ENCODE data around the gene TOLLIP. TPM values are rescaled to one million over a fixed set of nuclear protein-coding genes. Genes with fewer than 3 reads are reported as not detected.

Gene TOLLIP
- total RNA-seq, 2 experiments from 2014 or later = 36.7 to 37.5 TPM

DNA sequence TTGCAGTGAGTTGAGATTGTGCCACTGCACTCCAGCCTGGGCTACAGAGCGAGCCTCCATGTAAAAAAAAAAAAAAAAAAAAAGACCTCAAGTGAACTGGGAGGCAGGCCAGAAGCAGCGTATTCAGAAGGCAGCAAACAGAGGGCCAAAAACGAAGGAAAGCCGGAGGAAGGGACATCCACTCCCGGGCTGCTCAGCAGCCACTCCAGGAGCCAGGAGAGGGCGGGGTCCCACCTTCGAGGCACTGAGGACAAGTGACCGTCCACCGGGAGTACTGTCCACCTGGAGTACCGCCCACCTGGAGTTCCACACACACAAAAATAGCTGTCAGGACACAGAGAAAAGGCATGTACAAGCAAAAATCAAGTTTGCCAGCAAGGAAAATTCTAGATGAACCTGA, 5.5 kb downstream of the TOLLIP start:
- no peak for DNase-seq
- no peak overlapping the region for H3K27ac Mint-ChIP-seq
- peaks cover 17% of the 10 kb centered on the region for H3K4me1 Mint-ChIP-seq
- no peaks in the 10 kb centered on the region for H3K36me3 Mint-ChIP-seq
- no peaks in the 10 kb centered on the region for H3K27me3 Mint-ChIP-seq
- ATAC-seq (ENCODE audit: low read depth) = no peak
- POLR2A ChIA-PET = no interaction called here
- no peak overlapping the region for H3K4me3 Mint-ChIP-seq
- no peaks in the 10 kb centered on the region for H3K9me3 Mint-ChIP-seq

DNA sequence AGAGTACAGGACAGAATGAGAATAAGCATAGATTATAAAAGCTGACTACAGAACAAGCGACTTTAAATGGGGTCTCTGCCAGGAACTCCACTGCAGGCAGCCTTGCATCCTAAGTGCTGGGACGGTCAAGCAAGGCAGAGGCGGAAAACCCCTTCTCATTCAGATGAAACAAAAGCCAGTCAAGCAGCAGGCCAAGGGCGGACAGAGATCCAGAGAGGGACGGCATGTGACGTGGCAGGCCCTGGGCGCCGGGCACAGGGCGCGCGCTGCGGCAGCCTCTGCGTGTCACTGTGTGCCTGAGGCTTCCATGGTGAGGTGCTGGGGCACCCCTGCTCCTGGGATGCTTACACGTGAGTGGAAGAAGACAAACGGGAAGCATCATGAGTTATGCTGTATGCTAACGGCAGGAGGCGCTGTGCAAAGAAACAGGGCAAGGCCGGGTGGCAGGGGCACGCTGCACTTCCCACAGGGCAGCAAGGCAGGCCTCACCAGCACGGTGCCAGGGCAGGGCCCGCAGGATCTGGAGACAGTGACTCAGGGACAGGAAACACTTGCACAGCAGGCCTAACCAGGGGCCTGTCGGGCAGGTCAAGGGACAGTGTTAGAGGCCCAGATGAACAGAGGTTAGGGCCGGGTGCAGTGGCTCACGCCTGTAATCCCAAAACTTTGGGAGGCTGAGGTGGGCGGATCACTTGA, 6.2 kb downstream of the TOLLIP start:
- ATAC-seq (ENCODE audit: low read depth) (no peak), DNase-seq (no peak)
- Mint-ChIP-seq H3K27me3 (no peaks in the 10 kb centered on the region), H3K27ac (no peak overlapping the region), H3K4me3 (no peak overlapping the region), H3K36me3 (no peaks in the 10 kb centered on the region), H3K4me1 (peaks cover 15% of the 10 kb centered on the region), H3K9me3 (no peaks in the 10 kb centered on the region)
- POLR2A ChIA-PET = no interaction called here

DNA sequence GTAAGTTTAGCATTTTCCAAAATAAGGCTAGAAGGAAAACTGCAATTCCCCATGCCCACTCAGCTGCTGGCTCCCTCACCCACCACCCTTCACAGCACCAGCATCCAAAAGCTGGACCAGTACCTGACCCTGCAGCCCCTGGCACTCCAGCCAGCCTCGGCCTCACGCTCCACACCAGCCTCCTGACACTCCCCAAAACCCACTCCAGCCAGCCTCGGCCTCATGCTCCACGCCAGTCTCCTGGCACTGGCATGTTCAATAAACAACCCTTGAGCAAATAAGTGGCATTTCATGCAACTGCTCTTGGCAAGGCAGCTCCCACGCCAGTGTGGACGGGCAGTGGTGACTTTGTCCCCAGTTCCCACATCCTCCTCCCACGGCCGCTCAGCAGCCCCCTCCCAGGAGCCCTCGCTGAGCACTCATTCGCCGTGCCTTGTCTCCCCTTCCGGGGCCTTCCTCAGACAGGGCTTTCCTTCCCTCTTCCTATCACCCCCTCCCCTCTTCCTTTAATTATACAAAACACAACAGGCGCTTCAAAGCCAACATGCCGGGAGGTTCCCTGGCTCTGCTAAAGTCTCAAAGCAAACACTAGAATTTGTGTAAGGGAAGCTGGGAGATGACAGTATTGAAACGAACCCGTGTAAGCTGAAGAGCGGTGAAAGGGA, 6.8 kb downstream of the TOLLIP start:
- Mint-ChIP-seq H3K27me3 (no peaks in the 10 kb centered on the region), H3K4me1 (peaks cover 10% of the 10 kb centered on the region), H3K4me3 (no peak overlapping the region), H3K36me3 (no peaks in the 10 kb centered on the region), H3K9me3 (no peaks in the 10 kb centered on the region), H3K27ac (no peak overlapping the region)
- DNase-seq (no peak), ATAC-seq (ENCODE audit: low read depth) (no peak)
- POLR2A ChIA-PET = no interaction called here

DNA sequence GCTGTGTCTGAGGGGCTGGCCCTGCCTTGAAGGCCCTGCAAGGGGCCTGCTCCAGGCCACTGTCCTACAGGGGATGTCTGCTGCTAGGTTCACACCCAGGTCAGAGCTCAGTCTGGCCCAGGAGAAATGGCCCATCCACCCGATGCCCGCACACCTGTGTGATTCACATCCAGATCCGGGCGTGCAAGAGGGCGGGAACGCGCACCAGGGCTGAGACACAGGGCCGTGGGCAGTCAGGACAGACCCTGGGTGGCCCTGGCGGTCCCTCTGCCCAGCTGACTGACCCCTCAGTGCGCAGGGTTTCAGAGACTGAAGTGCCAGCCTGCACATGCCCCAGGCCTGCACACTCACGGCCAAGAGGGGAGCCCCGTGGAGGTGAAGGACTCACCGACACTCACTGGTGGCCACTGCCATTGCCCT, 7.4 kb downstream of the TOLLIP start:
- Mint-ChIP-seq H3K9me3 (no peaks in the 10 kb centered on the region), H3K36me3 (no peaks in the 10 kb centered on the region), H3K4me3 (no peak overlapping the region), H3K27ac (no peak overlapping the region), H3K27me3 (no peaks in the 10 kb centered on the region), H3K4me1 (peaks cover 4% of the 10 kb centered on the region)
- no peak for DNase-seq
- ATAC-seq (ENCODE audit: low read depth) = no peak
- POLR2A ChIA-PET = no interaction called here

DNA sequence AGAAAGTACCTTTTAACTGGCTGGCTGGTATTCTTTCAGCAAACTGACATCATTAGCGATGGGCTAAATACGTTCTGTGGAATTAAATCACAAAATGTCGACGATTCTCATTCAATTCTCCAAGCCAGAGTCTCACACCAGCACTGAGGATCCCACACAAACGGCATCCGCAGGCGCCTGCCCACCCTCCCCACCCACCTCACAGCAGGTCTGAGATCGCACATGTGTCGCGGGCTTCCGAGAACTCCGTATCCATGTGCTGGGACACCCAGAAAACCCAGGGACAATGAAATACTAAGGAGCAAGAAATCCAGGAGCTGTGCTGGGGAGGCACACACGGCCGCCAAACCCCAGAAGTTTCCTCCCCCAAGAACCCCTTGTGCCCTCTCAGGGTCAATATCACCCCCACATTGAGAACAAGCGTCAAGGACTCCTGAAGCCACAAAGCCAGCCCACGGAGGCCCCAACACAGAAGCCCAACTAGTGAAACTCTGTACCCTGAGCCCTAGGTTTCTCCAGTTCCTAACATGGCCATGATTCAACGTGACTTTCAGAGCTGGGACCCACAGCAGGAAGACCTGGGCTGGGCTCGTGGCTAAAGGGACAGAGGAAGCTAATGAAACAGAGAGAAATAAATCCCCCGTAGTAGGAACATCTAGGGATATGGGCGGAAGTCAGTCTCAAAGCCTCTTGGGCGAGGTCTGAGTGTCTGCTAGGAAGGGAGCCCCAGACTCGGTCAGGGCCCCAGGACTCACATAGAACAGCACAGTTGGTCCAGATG, 8.0 kb downstream of the TOLLIP start:
- H3K36me3 Mint-ChIP-seq = no peaks in the 10 kb centered on the region
- no peak overlapping the region for H3K27ac Mint-ChIP-seq
- H3K9me3 Mint-ChIP-seq = no peaks in the 10 kb centered on the region
- H3K27me3 Mint-ChIP-seq = no peaks in the 10 kb centered on the region
- no peak for ATAC-seq (ENCODE audit: low read depth)
- POLR2A ChIA-PET = no interaction called here
- DNase-seq = no peak
- H3K4me1 Mint-ChIP-seq = peaks cover 1% of the 10 kb centered on the region
- H3K4me3 Mint-ChIP-seq = no peak overlapping the region

DNA sequence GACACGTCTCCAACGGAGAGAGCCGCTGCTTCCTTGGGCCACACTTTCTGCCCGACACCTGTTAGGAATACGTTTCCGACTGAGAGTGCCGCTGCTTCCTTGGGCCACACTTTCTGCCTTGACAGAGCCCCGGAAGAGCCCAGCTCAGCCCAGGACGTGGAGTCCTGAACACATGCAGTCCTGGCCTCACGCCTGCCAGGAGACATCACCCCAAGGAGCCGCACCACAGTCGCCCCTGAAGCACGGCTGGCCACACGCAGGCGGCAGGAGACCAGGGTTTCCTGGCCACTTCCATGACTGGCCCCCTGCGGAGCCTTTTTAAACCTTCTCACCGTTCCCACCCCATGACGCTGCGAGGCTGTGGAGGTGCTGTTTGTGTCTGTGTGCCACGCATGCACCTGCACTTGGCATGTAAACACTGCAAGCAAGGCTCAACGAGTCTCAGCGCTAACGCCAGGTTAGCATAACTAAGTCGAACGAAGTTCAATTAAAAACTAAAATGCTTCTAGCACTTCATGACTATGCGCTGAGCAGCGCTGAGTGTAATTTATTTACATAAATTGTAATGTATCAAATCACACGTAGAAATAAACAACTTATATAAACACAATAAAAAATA, 8.8 kb downstream of the TOLLIP start:
- Mint-ChIP-seq H3K27ac (no peak overlapping the region), H3K36me3 (no peaks in the 10 kb centered on the region), H3K4me3 (no peak overlapping the region), H3K27me3 (no peaks in the 10 kb centered on the region), H3K9me3 (no peaks in the 10 kb centered on the region), H3K4me1 (peaks cover 1% of the 10 kb centered on the region)
- ATAC-seq (ENCODE audit: low read depth) (no peak), DNase-seq (no peak)
- POLR2A ChIA-PET = no interaction called here

DNA sequence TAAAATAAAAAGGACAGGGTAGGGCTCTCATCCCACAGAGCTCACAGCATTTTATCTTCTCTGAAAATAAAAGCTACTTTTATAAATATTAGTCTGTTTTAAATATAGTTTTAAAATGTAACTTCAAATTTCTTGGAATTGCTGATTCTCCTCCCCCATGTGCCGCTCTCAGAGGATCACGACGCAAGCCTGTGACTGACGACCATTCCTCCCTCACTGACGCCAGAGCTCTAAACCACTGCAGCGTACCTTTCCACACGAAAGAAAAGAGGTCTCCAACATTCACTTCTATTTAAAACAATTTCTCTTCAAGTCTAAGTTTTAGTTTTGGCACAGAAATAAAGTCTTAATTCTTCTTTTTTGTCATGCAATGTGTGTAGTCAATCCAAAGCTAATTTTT, 9.3 kb downstream of the TOLLIP start:
- H3K4me3 Mint-ChIP-seq = no peak overlapping the region
- POLR2A ChIA-PET = no interaction called here
- H3K4me1 Mint-ChIP-seq = peaks cover 1% of the 10 kb centered on the region
- no peaks in the 10 kb centered on the region for H3K36me3 Mint-ChIP-seq
- H3K27ac Mint-ChIP-seq = no peak overlapping the region
- no peaks in the 10 kb centered on the region for H3K9me3 Mint-ChIP-seq
- no peak for ATAC-seq (ENCODE audit: low read depth)
- H3K27me3 Mint-ChIP-seq = no peaks in the 10 kb centered on the region
- DNase-seq = no peak

DNA sequence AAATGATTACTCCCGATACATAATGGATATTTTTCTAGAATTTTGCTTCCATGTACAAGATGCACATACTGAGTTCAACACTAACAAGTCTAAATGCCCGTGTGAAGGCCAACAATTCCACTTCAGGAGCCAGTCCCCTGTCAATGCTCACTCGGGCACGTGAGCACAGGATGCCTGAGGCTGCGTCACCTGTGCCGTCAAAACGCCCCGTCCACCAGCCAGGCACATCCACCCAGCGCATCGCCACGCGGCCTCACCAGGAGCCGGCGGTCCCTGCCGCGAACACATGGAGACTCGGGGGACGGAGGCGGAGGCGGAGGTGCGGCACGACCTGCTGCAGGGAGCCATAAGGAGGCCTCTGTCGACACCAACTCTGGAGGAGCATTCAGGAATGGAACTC, 9.8 kb downstream of the TOLLIP start:
- Mint-ChIP-seq H3K4me1 (peaks cover 1% of the 10 kb centered on the region), H3K9me3 (no peaks in the 10 kb centered on the region), H3K27ac (no peak overlapping the region), H3K4me3 (no peak overlapping the region), H3K27me3 (no peaks in the 10 kb centered on the region), H3K36me3 (no peaks in the 10 kb centered on the region)
- ATAC-seq (ENCODE audit: low read depth) (no peak), DNase-seq (no peak)
- POLR2A ChIA-PET = no interaction called here

DNA sequence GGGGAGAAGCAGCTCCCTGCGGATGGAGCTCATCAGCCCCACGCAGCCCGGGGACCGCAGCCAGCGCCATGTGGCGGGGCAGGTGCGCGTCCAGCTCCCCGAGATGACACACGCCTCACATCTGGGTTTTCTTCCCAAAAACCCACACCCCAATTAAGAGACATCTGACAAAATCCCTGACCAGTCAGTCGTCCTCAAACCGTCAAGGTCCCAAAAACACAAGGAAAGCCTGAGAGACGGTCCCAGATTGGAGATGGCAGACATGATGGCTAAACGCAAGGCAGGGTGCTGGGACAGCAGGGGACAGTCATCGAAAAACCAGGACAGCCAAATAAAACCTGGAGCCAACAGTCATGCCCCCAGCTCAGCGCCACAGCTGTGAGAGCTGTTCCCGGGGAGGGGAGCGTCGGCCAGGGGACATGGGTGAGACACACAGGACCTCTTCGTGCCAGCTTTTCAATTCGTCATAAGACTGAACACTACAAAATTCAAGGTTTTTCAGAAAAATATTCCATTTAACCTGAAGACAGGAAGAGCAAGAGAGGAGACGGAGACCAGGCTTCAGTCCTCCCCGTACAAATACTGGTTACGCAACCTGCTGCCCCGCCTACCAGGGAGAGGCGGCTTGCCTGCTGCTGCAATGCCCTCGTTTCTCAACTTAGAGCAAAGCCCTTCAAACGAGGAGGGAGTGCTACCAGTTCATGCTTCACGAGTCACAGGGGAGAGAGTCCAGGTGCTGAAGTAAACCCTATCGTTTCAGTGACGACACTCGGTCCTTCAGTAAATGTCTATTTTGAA, 10.5 kb downstream of the TOLLIP start:
- POLR2A ChIA-PET = no interaction called here
- H3K27ac Mint-ChIP-seq = no peak overlapping the region
- no peaks in the 10 kb centered on the region for H3K4me1 Mint-ChIP-seq
- no peak for ATAC-seq (ENCODE audit: low read depth)
- no peaks in the 10 kb centered on the region for H3K36me3 Mint-ChIP-seq
- no peak overlapping the region for H3K4me3 Mint-ChIP-seq
- no peak for DNase-seq
- no peaks in the 10 kb centered on the region for H3K27me3 Mint-ChIP-seq
- no peaks in the 10 kb centered on the region for H3K9me3 Mint-ChIP-seq

DNA sequence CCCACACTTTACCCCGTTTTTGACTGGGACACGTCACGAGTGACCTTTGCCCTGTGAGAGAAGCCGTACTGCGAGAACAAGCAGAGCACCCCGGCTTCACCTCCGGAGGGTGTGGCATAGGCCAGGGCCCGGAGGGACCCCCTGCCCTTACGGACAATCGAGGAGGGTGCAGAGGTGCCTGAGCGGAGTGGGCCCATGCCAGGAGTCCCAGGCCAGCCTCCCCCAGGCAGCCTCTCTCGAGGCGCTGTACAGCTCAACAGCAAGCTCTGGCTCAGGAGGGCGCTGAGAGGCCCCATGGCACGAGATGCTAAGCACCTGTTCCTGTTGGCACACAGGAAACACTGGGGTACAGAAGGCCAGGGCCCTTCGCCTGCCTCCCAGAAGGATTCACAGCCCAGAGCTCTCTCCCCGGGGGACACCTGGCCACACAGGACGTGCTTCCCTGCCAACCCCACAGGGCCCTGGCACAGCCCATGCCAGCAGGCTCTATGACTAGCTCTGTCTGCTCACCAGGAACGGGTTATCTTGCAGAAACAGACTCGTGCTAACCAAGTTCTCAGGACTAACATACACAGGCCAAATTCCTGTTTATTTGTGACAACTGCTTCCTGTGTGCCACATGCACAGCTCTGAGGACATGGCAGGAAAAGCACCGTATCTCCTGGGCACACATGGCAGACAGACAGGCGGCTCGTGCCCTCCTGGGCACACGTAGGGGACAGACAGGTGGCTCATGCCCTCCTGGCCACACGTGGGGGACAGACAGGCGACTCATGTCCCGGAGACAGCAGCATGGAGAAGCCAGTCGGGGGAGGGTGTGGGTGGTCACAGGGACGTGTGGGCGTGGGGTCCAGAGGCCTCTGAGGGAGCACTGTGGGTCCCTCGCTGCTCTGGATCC, 11.6 kb downstream of the TOLLIP start:
- no peaks in the 10 kb centered on the region for H3K4me1 Mint-ChIP-seq
- H3K9me3 Mint-ChIP-seq = no peaks in the 10 kb centered on the region
- no peak overlapping the region for H3K27ac Mint-ChIP-seq
- H3K4me3 Mint-ChIP-seq = no peak overlapping the region
- H3K36me3 Mint-ChIP-seq = no peaks in the 10 kb centered on the region
- DNase-seq (no peak), ATAC-seq (ENCODE audit: low read depth) (no peak)
- no peaks in the 10 kb centered on the region for H3K27me3 Mint-ChIP-seq
- POLR2A ChIA-PET = no interaction called here

DNA sequence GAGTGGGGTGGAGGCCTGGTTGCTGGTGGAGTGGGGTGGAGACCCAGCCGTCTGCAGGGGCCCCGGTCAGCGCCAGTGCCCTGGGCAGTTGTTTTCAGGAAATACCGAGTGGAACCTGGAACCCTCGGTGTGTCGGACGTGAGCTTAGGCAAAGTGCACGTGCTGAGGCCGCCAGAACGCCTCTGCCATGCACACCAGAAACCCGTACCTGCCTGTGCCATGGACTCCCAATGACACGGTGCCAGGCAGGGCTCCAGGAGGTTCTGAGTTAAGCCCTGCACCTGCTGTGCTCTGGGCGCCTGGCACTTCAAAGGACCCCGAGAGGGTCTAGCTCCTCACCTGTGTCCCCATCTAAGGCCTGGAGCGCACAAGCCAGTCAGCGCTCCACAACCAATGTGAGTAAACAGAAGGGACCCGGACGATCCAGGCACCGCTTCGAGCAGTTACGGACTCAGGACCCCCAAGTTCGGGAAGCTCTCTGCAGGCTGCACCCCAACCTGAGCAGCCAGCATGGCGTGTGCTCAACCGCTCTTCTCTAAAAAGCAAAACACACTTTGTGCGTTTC, 12.3 kb downstream of the TOLLIP start:
- H3K4me1 Mint-ChIP-seq = no peaks in the 10 kb centered on the region
- H3K4me3 Mint-ChIP-seq = no peak overlapping the region
- no peak for ATAC-seq (ENCODE audit: low read depth)
- no peaks in the 10 kb centered on the region for H3K36me3 Mint-ChIP-seq
- no peak overlapping the region for H3K27ac Mint-ChIP-seq
- no peaks in the 10 kb centered on the region for H3K9me3 Mint-ChIP-seq
- no peak for DNase-seq
- POLR2A ChIA-PET = no interaction called here
- H3K27me3 Mint-ChIP-seq = no peaks in the 10 kb centered on the region

DNA sequence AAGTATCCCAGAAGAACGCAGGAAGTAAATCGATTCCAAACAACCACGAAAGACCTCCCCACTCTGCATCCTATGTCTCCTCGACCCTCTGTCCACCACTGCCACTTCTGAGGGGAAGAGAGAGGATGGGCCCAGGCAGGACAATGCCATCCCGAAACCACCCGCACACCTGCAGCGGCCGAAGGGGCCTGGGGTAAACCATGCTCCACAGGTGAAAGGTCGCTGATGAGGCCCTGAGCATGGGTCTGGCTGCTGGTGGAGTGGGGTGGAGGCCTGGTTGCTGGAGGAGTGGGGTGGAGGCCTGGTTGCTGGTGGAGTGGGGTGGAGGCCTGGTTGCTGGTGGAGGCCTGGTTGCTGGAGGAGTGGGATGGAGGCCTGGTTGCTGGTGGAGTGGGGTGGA, 13.1 kb downstream of the TOLLIP start:
- no peak overlapping the region for H3K27ac Mint-ChIP-seq
- ATAC-seq (ENCODE audit: low read depth) = no peak
- H3K36me3 Mint-ChIP-seq = no peaks in the 10 kb centered on the region
- H3K27me3 Mint-ChIP-seq = no peaks in the 10 kb centered on the region
- H3K9me3 Mint-ChIP-seq = no peaks in the 10 kb centered on the region
- H3K4me1 Mint-ChIP-seq = no peaks in the 10 kb centered on the region
- POLR2A ChIA-PET = no interaction called here
- no peak overlapping the region for H3K4me3 Mint-ChIP-seq
- no peak for DNase-seq

Measured in activated naive CD8-positive, alpha-beta T cell treated with anti-CD3 and anti-CD28 coated beads, Interleukin-2, amount 10 ng/mL, durations not matched to agents 7 days and 5 days (primary cell).